PC-3 (cell line): ENCODE results near the gene GDF15.

Experiments used
- EZH2 ChIP-seq: fragments of 300-600 bp; sonication (generic); IDR thresholded peaks from one replicate; pipeline ENCODE4 v1.6.1; 2017; ENCODE audit warnings: antibody characterized with exemption, mild to moderate bottlenecking, low read length; ENCODE audit not compliant: unreplicated experiment
- EZH2phosphoT487 ChIP-seq: fragments of 300-600 bp; sonication (generic); IDR thresholded peaks from 2 replicates; pipeline ENCODE4 v1.6.1; 2018; ENCODE audit warnings: mild to moderate bottlenecking, antibody characterized with exemption, low read length, borderline replicate concordance
- TF ChIP-seq, protein P1 (sequence below): fragments of 300-600 bp; sonication (generic); conservative IDR thresholded peaks from 2 replicates; pipeline ENCODE4 v1.5.1; 2017; ENCODE audit warnings: antibody characterized with exemption, low read depth, mild to moderate bottlenecking, low read length

DNA sequence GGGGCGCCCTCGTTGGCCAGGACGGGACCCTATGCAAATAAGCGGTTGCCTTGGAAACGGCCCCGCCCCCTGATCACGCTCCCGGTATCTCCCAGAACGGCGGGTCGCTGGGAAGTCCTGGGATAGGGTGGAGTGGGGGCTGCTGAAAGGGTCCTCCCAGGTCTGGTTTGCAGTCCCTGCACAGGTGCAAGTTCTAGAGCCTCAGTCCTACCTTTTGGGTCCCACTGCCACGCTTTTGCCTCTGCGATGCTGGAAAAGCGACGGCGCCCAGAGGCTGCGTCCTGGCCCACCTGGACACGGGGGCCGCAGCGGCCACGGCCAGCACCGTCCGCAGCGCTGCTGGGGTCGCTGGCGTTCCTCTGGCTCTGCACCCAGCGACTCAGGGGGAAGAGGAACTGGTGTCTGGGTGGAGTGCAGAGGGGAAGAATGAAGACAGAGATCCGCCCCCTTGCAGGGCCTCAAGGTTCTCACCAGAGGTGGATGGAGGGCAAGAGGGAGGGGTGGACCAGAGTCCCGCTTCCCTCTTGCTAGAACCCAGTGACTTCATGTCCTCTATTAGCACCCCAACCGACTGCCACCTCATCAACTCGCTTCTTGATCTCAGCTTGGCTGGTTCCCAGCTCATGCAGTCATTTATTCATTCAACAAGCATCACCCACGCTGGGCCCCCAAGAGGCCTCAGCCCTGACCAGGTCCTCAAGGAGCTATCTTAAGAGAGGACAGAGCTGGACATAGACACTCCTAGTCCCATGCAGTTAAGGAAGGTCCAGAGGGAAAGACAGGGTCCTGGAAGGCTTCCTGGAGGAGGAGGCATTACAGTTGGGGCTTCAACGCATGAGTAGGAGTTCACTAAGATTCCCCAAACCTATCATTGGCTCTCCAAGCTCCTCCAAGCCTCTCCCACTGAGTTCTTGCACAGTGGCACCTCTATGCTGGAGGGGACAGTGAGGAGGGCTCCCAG lies 11.6 kb downstream of the GDF15 start, which contains the start of gene LRRC25:
- TF ChIP-seq, protein P1, sequence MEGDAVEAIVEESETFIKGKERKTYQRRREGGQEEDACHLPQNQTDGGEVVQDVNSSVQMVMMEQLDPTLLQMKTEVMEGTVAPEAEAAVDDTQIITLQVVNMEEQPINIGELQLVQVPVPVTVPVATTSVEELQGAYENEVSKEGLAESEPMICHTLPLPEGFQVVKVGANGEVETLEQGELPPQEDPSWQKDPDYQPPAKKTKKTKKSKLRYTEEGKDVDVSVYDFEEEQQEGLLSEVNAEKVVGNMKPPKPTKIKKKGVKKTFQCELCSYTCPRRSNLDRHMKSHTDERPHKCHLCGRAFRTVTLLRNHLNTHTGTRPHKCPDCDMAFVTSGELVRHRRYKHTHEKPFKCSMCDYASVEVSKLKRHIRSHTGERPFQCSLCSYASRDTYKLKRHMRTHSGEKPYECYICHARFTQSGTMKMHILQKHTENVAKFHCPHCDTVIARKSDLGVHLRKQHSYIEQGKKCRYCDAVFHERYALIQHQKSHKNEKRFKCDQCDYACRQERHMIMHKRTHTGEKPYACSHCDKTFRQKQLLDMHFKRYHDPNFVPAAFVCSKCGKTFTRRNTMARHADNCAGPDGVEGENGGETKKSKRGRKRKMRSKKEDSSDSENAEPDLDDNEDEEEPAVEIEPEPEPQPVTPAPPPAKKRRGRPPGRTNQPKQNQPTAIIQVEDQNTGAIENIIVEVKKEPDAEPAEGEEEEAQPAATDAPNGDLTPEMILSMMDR, result no peak
- TF ChIP-seq EZH2phosphoT487 (no peak), EZH2 (no peak)
